Body of pancreas (tissue), 4 donors: ENCODE data around the gene POLRMT. TPM values are rescaled to one million over a fixed set of nuclear protein-coding genes. Genes with fewer than 3 reads are reported as not detected.

Source experiments
- ATAC-seq: fragments of 150-250 bp; one replicate; pipeline ENCODE4 v1.9.1; 2016
- DNase-seq, 4 donors: peaks; one replicate each; pipeline ENCODE4 v3.0.0-alpha.2; 2019
- H3K27ac ChIP-seq, 4 donors: fragments of 200-600 bp; sonication (generic); 1 replicate in 3 of 4; 2 replicates in 1 of 4; pipeline versions ENCODE4 v1.5.1 to v1.6.1; 2016 to 2019; ENCODE audit warnings: mild to moderate bottlenecking in 1 of 4, mixed read lengths in 1 of 4, moderate library complexity in 1 of 4
- H3K27me3 ChIP-seq, 2 donors: fragments of 200-600 bp; sonication (generic); one replicate each; pipeline ENCODE4 v1.6.0; 2016; ENCODE audit warnings: mild to moderate bottlenecking in 1 of 2
- H3K36me3 ChIP-seq, 2 donors: fragments of 200-600 bp; sonication (generic); replicated peaks in 1 of 2; 2 replicates each; pipeline ENCODE4 v1.5.1; 2016; ENCODE audit warnings: low read depth in 2 of 2; ENCODE audit not compliant: insufficient read depth in 1 of 2
- H3K4me1 ChIP-seq: fragments of 200-600 bp; sonication (generic); one replicate; pipeline ENCODE4 v1.6.0; 2016
- H3K4me3 ChIP-seq, 2 donors: fragments of 200-600 bp; sonication (generic); 1 replicate in 1 of 2; 2 replicates in 1 of 2; pipeline ENCODE4 v1.5.1; 2016 to 2019
- H3K9me3 ChIP-seq, 3 donors: fragments of 200-600 bp; sonication (generic); 1 replicate in 2 of 3; 2 replicates in 1 of 3; pipeline ENCODE4 v1.5.1; 2016
- CTCF ChIP-seq, 7 experiments: fragments of 450-650 bp in 4 of 7; fragments of 200-600 bp in 3 of 7; sonication (generic) in 3 of 7; IDR thresholded peaks; one replicate each; pipeline ENCODE4 v1.5.1; 2016 to 2019; ENCODE audit warnings: antibody characterized with exemption in 7 of 7
- POLR2A ChIP-seq, 3 donors: fragments of 450-650 bp; IDR thresholded peaks; one replicate each; pipeline ENCODE4 v1.6.1; 2016; ENCODE audit warnings: antibody characterized with exemption in 3 of 3, mild to moderate bottlenecking in 2 of 3
- WGBS, 2 donors: methylation state at CpG; one replicate each; pipeline ENCODE4 v1.1.5; 2017; 5-methylcytosine and 5-hydroxymethylcytosine counted together
- intact Hi-C: fragments of 100-400 bp; cut with DNase I; formaldehyde crosslinking; loops from one replicate; pipeline ENCODE4 v1.15.1; 2023
- total RNA-seq, 2 donors: library from RNA; depleted of rRNA; stranded (reverse); fragments of >200 nt; gene quantifications; one replicate each; pipeline ENCODE4 v1.1.0, GENCODE V29; 2016

Gene POLRMT
- total RNA-seq, 2 donors from 2014 or later: 25.4 to 46.1 TPM

- Histone ChIP-seq H3K27me3 (no peaks in the 10 kb centered on the region), H3K36me3 (peaks cover 15 to 16% of the 10 kb centered on the region in 2 donors), H3K27ac (no peak overlapping the region), H3K9me3 (no peaks in the 10 kb centered on the region), H3K4me3 (no peak overlapping the region), H3K4me1 (peaks cover 9% of the 10 kb centered on the region)
- TF ChIP-seq CTCF (IDR thresholded peaks at IDR 0.05) (no peak), POLR2A (IDR thresholded peaks at IDR 0.05) (no peak)
- intact Hi-C loops: no loop called here
- DNase-seq (no peak), ATAC-seq (no peak)
- WGBS, 2 donors: 91 to 94% methylated on average over 16 to 38 of the region's 54 CpGs
Observed at GRCh38 chr19:652467-653389, 19.4 kb upstream of the POLRMT start.

- no peak overlapping the region for H3K27ac ChIP-seq
- H3K9me3 ChIP-seq: no peaks in the 10 kb centered on the region
- 81 to 82% methylated on average over 4 to 17 of the region's 24 CpGs for WGBS, 2 donors
- TF ChIP-seq POLR2A (IDR thresholded peaks at IDR 0.05) (no peak), CTCF (IDR thresholded peaks at IDR 0.05) (no peak)
- H3K36me3 ChIP-seq: peaks cover 15 to 19% of the 10 kb centered on the region in 2 donors
- H3K27me3 ChIP-seq: no peaks in the 10 kb centered on the region
- ATAC-seq (no peak), DNase-seq (no peak)
- peaks cover 2% of the 10 kb centered on the region for H3K4me1 ChIP-seq
- intact Hi-C loops: no loop called here
- H3K4me3 ChIP-seq: no peak overlapping the region
Observed at GRCh38 chr19:651991-652390, 18.7 kb upstream of the POLRMT start.

- DNase-seq (no peak), ATAC-seq (no peak)
- Histone ChIP-seq H3K27me3 (no peaks in the 10 kb centered on the region), H3K4me3 (no peak overlapping the region), H3K36me3 (peaks cover 15 to 19% of the 10 kb centered on the region in 2 donors), H3K4me1 (no peaks in the 10 kb centered on the region), H3K27ac (no peak overlapping the region), H3K9me3 (no peaks in the 10 kb centered on the region)
- TF ChIP-seq CTCF (IDR thresholded peaks at IDR 0.05) (no peak), POLR2A (IDR thresholded peaks at IDR 0.05) (no peak)
- intact Hi-C loops: no loop called here
- WGBS, 2 donors: 94 to 96% methylated on average over 30 to 34 of the region's 58 CpGs
Observed at GRCh38 chr19:651114-651818, 17.9 kb upstream of the POLRMT start.

- peaks cover 15 to 19% of the 10 kb centered on the region in 2 donors for H3K36me3 ChIP-seq
- H3K4me3 ChIP-seq: no peak overlapping the region
- no peaks in the 10 kb centered on the region for H3K9me3 ChIP-seq
- DNase-seq (no peak), ATAC-seq (no peak)
- no peak overlapping the region for H3K27ac ChIP-seq
- WGBS, 2 donors: 93% methylated on average over 10 to 11 of the region's 11 CpGs
- intact Hi-C loops: no loop called here
- no peaks in the 10 kb centered on the region for H3K27me3 ChIP-seq
- no peaks in the 10 kb centered on the region for H3K4me1 ChIP-seq
- TF ChIP-seq POLR2A (IDR thresholded peaks at IDR 0.05): no peak
- TF ChIP-seq CTCF (IDR thresholded peaks at IDR 0.05): no peak
Observed at GRCh38 chr19:650121-650520, 16.8 kb upstream of the POLRMT start.
